ENCODE data around the gene CLIC4.
"Not testable (repeated sequence)": the region's sequence is repeated elsewhere in the genome, so short reads cannot be mapped to it uniquely, and the experiment has no call there.

Gene CLIC4

DNA sequence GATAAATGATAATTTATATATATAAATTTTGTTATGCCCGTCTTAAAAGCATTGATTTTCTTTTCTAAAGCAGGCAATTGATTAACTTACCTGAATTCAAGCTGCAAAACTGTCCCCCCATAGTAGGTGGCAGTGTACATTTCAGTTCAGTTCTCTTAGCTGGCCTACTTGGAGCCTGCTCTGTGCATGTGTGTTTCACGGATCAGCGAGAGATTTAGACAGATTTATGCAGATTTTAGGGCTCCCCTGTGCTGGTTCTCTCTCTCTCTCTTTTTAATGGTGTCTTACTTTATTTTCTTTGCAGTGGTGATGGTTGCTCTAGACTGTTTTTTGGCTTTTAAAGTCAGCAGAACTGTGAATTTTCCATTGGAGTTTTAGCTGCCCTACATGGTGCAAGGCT, 30.7 kb downstream of the CLIC4 start:
- ATAC-seq, result no peak

DNA sequence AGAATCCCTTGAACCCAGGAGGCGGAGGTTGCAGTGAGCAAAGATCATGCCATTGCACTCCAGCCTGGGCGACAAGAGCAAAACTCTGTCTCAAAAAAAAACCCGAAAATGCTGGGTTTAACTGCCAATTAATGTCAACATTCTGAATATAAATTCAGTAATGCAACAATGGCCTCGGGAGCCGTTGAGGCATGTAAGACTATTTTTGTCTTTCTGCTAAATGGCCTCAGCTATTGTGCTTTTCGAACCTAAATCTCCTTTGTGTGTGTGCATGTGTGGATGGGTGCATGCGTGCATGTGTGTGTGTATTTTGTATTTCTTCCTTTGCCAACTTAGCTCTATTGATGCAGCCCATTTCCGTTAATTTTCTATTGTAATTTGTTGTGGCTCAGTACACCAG, 31.6 kb downstream of the CLIC4 start:
- ATAC-seq, result no peak

DNA sequence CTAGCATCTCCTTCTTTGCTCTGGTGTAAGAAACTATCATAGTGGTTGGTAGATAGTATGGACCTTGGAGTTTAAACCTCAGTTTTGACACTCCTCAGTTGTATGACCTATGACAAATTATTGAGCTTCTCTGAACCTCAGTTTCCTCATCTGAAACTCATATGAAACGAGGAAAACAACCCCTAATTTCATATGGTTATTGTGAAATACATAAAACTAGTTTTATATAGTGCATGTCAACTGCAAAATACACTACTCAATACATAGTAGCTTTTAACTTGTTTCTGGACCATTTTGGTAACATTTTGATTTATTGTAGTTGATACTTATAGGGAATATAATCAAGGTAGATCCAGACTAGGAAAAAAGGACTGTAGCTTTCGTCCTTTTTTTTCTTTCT, 32.9 kb downstream of the CLIC4 start:
- no peak for ATAC-seq

DNA sequence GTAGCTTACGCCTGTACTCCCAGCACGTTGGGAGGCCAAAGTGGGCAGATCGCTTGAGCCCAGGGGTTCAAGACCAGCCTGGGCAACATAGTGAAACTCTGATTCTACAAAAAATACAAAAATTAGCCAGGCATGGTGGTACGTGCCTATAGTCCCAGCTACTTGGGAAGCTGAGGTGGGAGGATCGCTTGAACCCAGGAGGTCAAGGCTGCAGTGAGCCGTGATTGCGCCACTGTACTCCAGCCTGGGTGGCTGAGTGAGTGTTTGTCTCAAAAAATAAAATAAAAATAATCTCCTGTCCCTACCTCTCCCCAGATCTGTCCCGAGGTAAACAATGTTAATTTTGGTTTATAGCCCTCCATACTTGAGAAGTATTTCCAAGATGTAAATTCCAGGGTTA, 34.0 kb downstream of the CLIC4 start:
- not testable (repeated sequence) for ATAC-seq

DNA sequence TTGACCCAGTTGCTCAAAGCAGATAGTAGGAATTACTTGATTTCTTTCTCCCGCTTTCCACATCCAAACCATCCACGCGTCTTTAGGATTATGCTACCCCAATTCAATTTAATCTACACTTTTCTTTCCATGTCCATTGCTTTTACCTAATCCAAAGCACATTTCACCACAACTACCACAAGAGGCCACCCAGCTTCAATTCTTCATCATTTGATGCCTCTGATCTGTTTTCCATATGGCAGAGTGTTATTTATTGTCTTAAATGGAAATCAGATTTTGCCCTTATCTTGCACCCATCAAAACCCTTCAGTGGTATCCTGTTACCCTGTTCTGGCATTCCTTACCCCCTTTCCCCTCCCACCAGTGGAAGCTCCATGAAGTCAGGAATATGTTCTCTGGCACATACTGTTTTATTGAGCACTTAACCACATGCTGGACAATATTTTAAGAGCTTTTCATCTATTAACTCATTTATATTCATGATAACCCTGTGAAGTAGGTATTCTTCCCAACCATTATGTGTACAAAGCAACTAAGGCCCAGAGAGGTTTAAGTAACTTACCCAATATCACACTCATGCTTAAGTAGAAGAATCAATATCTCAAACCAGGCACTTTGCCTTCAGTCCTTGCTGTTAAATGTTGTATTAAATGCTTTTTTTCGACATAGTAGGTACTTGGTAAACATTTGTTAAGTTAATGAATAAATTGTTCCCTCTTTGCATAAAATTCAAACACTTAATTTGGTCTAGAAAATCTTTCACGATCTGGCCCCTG, 34.6 kb downstream of the CLIC4 start:
- no peak for ATAC-seq

DNA sequence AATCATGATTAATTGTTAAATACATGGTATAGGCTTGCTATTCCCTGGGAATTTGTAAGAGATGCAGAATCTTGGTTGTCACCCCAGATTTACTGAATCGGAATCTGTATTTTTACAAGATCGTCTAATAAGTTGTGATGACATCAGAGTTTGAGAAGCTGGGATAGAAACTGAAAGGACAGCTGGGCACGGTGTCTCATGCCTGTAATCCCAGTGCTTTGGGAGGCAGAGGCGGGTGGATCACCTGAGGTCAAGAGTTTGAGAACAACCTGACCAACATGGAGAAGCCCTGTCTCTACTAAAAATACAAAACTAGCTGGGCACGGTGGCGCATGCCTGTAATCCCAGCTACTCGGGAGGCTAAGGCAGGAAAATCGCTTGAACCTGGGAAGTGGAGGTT, 35.4 kb downstream of the CLIC4 start:
- ATAC-seq, result not testable (repeated sequence)

DNA sequence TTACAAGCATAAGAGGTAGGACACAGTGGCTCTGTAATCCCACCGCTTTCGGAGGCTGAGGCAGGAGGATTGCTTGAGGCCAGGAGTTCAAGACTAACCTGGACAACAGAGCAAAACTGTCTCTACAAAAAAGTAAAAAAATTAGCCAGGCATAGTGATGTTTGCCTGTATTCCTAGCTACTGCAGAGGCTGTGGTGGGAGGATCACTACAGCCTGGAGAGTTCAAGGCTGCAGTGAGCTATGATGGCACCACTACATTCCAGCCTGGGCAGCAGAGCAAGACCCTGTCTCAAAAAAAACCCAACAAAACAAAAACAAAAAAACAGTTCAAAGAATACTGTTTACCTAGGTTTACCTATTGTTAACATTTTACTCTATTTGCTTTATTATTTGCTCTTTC, 37.4 kb downstream of the CLIC4 start:
- ATAC-seq, result no peak

DNA sequence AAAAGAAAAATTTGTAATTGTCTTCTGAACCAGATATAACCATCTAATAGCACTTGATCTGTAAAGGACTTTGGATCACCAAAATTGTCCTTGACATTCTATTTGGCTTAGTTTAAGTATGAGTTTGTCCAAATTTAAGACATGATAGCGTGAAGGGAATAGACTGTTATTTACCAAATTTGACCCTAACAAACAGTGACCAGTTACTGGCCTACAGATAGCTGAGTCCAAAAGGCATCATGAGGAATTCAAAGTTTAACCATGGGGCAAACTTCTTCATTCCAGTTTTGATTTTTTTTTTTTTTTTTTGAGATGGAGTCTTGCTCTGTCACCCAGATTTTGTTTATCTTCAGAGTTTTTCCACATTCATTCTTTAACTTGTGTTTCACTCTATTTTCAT, 38.5 kb downstream of the CLIC4 start:
- ATAC-seq, result no peak

DNA sequence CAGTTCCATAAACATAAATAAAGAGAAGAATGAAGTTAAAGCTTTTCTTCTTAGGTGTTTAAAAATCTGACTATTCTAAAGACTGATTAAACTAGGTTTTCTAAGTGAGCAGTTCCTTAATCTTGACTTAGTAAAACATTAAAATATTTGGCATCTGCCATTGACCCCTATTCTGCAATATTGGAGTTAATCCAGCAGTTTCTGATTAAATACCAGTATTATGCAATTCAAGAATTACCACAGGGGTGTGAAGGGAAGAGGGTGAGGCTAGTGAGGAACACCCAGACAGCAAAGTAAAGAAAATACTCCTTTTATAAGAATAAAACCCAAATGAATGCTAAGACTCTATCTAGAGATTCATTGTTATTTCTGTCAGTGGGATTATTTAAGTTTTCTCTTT, 40.9 kb downstream of the CLIC4 start:
- ATAC-seq, result no peak

DNA sequence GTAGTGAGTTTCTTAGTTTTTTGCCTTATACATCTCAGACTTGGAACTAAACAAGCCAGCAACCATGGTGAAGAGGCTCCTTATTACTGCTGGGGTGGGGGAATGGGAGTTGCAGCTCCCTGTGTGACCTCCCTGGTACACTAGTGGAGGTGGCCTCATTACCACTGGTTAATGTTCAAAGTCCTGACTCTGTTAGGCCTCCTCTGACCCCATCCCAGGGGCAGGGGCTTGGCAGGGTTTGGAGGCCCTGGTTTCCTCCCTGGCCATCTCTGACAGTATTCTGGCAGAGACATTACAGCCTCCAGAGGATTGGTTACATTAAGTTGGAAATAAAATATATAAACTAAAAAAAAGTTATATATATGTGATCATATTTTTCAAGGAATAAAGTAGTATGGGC, 45.2 kb downstream of the CLIC4 start:
- no peak for ATAC-seq

DNA sequence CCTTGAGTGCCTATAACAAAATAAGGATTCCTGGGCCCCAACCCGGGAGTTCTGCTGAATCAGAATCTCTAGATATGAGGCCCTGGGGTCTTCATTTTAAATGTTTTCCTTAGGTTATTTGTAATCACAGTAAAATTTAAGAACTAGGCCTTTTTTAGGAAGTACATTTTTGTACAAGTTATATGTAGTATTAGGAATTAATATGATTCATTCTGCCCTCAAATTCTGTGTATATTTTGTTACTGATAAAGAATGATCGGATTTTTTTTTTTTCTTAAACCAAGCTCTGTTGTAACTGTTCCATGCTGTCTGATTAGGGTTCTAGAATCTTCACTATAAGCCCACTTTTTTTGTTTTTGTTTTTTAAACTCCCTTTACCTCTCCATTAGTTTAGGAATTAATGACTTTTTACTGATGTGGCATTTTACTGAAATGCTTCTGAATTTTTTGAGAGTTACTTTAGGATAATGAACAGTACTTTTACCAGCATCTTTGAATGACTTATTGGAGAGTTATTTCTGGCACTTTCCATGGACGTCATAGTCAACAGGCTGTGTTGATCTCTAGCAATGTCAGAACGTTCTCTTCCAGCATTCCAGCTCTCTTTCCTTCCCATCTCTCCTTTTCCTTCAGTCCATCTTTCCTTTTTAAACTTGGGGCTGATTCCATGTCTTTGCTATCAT, 48.3 kb downstream of the CLIC4 start:
- no peak for ATAC-seq

DNA sequence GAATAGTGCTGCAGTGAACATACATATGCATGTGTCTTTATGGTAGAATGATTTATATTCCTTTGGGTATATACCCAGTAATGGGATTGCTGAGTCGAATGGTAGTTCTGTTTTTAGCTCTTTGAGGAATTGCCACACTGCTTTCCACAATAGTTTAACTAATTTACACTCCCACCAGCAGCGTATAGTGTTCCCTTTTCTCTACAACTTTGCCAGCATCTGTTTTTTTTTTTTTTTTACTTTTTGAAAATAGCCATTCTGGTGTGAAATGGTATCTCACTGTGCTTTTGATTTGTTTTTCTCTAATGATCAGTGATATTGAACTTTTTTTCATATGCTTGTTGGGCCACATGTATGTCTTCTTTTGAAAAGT, 48.9 kb downstream of the CLIC4 start:
- ATAC-seq, result not testable (repeated sequence)

DNA sequence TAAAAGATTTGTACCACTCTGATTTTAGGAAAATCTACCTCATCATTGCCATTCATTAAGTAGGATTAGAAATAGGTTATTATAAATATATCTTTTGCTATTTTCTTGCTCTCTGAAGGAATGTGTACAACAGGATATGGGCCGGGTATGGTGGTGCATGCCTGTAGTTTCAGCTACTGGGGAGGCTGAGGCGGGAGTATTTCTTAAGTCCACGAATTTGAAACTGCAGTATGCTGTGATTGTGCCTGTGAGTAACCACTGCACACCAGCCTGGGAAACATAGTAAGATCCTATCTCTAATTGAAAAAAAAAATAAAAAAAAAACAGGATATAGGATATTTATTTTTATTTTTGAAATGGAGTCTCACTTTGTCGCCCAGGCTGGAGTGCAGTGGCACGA, 50.0 kb downstream of the CLIC4 start:
- ATAC-seq, result no peak

DNA sequence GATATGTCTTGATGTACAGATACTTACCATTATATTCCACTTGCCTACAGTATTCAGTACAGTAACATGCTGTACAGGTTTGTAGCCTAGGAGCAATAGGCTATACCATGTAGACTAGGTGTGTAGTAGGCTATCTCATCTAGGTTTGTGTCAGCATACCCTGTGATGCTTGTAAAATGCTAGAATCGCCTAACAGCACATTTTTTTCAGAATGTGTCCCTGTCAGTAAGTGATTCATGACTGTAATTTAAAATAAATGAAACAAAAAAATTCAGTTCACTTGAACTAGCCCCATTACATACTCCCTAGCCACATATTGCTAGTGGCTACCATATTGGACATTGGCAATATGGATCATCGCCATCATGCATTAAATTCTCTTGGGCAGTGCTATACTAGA, 51.3 kb downstream of the CLIC4 start:
- ATAC-seq, result no peak

DNA sequence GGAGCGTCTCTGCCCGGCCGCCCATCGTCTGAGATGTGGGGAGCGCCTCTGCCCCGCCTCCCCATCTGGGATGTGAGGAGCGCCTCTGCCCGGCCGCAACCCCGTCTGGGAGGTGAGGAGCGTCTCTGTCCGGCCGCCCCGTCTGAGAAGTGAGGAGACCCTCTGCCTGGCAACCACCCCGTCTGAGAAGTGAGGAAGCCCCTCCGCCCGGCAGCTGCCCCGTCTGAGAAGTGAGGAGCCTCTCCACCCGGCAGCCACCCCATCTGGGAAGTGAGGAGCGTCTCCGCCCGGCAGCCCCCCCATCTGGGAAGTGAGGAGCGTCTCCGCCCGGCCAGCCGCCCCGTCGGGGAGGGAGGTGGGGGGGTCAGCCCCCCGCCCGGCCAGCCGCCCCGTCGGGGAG, 54.0 kb downstream of the CLIC4 start:
- ATAC-seq, result not testable (repeated sequence)

DNA sequence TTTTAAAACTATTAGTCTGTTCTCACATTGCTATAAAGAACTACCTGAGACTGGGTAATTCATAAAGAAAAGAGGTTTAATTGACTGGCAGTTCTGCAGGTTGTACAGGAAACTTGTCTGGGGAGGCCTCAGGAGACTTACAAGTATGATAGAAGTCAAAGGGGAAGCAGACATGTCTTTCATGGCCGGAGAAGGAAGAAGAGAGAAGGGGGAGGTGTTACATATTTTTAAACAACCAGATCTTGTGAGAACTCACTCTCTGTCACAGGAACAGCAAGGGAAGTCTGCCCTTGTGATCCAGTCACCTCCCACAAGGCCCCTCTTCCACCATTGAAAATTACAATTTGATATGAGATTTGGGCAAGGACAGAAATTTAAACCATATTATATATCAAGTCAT, 55.9 kb downstream of the CLIC4 start:
- no peak for ATAC-seq

DNA sequence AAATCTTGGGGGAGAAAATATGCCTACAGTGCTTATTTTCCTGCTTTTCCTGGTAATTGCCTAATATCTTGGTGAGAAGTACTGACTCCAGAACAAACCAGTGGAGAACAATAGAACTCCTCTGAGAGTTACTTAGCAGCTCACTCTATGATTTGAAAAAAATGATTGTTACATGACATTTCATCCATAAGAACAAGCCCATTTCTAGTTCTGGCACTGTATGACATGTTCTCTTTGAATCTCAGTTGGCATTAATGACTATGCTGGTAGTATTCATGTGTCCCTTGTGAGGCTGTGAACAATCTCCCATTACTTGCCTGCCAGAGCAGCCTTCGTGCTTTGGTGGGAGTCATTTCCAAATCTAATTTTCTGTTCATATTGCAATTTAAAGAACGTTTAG, 58.0 kb downstream of the CLIC4 start:
- ATAC-seq, result no peak

DNA sequence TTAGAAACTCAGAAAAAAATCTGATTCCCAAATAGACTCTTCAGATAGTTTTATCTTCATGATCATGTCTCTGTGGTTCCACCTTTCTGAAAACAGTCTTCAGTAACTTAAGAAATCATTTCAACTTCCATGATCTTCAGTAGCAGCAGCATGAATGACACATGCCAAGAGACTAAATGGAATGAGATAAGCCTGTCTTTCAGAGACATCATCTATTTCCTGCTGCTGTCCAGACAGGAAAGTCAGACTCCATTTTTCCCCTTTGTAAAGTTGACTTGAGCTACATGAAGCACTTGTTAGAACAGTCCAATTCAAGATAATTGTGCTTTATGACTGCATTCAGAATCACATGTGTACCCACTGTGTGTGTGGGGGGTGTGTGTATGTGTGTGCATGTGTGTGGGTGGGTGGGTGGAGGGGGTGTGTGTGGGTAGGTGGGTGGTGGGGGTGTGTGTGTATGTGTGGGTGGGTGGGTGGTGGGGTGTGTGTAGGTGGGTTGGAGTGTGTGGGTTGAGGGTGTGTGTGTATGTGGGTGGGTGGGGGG, 58.8 kb downstream of the CLIC4 start:
- no peak for ATAC-seq

DNA sequence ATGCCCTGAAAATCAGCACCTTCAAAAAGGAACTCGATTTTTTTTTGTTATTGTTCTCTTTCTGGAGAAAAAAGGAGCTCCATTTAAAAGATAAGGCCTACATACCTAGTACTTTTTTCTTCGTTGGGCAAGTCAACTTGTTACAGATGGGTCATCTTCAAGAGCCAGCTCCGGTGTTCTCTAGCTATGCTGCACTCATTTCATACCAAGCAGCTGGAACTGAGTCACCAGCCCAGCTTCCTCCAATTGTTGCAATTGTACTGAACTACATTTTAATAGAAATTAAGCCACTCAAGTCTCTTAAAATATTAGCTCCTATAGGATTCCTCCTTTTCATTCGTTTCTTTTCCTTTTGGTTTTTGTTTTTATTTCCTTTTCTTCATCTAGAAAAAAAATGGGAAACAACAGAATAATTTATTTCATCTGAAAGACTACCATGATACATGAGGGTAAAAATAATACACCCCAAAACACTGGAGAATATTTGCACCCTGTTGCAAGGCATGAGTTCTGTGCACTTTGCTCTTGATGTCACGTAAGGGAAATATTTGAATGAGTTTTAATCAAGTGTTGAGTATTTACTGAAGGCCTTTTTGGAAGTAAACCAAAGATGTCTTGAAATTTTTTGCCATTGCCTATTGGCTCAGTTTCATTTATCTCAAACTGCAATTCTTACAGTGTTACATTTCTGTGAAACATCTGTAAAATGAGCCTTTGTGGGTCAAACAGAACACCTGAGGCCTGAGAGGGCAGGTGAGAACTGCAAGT, 60.5 kb downstream of the CLIC4 start:
- ATAC-seq, result no peak

DNA sequence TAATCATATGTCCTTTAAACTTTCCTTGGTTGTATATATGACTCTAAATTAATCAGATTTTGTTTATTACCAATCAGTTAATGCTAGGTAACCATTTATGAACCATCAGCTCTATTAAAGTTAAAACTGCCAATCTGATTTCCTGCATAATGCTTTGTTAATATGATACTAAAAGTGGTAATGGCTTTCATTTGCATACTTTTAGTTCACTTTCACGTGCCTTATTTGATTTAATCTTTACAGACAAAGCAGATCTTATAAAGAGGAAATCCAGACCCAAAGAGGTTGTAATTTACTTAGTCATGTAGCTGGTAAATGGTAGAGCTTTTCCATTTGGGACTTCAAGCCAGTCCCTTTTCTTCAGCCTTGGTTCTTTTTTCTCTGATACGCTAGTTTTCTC, 61.3 kb downstream of the CLIC4 start:
- ATAC-seq, result no peak

DNA sequence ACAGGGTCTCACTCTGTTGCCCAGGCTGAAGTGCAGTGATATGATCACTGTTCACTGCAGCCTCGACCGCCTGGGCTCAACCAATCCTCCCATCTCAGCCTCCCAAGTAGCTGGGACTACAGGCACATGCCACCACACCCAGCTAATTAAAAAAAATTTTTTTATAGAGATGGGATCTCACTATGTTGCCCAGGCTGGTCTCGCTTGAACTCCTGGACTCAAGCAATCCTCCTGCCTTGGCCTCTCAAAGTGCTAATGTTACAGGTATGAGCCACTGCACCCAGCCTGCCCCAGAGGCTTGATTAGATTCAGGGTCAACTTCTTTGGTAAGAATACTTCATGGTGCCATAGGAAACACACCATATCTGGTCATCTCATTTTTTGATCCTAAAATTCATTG, 66.2 kb downstream of the CLIC4 start:
- not testable (repeated sequence) for ATAC-seq

DNA sequence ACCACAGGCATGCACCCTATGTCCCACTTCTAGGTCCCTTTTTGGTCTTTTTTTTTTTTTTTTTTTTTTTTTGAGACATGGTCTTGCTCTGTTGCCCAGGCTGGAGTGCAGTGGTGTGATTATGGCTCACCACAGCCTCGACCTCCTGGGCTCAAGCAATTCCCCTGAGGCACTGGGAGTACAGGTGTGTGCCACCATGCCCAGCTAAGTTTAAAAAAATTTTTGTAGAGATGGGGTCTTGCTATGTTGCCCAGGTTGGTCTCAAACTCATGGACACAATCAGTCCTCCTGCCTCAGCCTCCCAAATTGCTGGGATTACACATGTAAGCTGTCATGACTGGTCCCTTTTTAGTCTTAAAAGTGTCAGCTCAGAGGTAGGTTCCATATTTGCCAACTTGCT, 75.0 kb downstream of the CLIC4 start:
- ATAC-seq, result not testable (repeated sequence)

DNA sequence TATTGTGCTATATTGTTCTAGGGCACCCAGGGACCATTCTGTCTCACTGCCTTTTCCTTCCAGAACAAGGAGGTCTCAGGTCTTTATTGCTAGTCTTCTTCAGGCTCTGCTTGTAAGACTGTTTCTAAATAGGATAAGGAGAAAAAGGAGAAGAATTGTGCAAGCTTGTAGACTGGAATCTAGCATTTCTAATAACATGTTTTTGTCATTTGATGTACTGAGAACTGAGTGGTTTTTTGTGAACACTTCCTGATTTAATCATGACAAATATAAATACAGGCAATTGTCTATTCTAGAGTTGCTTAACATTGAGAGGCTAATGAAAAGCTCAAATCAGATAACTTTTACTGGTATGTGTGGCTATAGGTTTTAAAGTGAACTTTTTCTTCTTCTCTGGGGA, 77.6 kb downstream of the CLIC4 start:
- no peak for ATAC-seq

DNA sequence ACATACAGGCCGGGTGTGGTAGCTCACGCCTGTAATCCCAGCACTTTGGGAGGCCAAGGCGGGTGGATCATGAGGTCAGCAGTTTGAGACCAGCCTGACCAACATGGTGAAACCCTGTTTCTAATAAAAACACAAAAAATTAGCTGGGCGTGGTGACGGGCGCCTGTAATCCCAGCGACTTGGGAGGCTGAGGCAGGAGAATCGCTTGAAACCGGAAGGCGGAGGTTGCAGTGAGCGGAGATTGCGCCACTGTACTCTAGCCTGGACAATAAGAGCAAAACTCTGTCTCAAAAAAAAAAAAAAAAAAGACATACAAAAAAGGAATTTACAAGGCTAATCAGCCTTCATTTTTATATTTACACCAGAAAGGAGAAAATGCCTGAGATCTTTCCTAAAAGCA, 78.2 kb downstream of the CLIC4 start:
- ATAC-seq, result not testable (repeated sequence)
